ENCODE data around the gene SCARF2.
A peak's percentile ranks its signal among the peaks of the same experiment; 100 is the strongest.

Gene SCARF2

DNA sequence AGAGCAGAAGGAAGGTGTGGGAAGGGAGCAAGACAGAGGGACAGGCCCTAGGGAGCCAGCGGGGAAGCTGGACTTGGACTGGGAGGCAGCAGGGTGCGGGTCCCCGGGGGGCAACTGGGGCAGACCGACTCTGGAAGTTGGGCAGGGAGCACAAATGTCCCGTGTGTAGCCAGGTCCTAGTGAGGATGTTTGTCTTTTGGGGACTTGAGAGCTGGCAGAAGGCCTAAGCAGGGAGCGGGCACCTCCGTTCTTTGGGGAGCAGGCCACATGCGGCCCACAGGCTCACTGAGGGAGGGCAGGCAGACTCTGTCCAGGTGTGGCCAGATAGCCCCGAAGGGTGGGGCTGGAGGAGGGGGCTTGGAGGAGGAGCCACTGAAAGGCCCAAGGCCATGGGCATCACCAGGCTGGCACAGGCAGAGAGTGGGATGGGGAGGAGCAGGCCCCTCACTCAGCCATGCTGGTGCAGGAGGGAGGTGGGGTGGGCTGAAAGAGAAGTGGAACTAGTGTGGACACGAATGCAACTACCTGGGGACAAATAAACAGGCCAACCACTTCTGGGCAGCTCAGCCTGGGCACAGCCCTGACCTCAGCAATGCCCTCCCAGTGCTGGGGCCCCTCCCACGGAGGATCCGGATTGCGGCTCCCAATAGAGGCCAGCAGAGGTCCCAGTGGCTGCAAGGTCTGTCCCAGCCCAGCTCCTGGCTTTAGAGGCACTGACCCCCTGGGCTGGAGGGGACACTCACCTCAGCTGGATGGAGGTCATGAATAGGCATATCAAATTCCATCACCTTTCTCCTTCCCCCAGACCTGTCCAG lies 1.3 kb upstream of the SCARF2 start:
- DNase-seq, result no peak

DNA sequence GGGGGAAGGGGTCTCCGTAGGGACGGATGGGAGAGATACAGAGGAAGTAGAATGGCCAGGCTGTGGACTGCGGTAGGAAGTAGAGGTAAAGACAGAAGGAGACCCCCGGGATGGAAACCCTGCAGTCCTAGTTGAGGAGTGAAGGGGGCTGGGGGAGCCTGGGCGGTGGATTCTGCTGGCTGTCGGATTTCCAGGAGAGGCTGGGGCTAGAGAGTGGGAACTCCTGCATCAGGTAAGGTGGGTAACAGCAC lies 727 bp upstream of the SCARF2 start:
- no peak for DNase-seq

DNA sequence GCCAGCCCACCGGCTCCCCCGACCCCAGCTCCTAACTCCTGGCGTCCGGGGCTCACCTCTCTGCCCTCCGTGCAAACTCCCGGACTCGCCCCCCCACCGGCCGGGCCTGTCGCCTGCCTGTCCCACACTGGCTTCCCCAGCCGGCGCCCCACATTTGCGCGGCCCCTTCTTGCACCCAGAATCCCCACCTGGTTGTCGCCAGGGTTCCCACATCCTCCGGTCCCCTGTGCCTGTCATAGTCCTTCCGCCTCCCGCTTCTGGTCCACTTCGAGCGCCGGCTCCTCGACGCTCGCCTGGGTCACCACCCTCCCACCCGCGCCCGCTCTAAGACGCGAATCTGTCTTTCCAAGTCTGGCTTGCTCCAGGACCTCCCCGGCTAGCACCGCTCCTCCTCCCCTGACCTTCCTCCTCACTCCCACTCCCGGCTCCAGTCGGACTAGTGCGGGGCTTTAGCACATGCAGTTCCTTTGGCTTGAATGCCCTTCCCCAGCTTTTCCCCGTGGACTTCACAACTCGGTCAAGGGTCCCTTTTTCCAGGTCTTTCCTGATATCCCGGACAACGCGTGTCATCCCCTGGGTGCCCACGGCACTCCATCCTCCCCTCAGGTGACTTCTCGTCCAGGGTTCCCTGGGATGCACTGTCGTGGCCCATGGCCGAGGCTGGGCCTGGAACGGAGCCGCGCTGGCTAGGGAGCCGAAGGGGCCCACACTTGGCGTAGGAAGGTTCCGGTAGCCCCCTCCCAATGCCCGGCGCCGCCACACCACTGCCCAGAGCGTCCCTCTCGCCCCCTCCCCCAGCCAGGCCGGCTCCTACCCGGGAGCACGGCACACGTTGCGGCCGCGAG lies 635 bp downstream of the SCARF2 start:
- DNase-seq, result no peak

DNA sequence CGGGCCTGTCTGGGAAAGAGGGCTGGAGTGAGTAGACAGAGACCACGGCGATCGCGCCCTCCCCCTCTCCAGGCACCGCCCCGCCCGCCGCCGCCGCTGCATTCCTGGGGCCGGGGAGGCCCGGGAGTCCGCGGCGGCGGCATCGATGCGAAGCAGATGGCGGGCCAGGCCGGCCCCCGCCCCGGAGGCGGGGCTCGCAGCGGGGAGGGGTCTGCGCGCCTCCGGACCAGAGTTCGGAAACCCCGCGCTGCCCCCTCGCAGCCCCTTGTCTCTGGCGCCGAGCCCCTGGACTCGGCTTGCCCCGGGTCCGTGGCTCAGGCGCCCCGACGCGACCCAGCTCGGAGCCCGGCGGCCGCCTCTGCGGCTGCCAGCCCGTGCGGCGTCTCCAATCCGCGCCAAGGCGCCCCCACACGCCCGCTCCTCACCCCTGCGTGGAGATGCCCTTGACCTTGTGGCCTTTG lies 1.3 kb downstream of the SCARF2 start:
- no peak for DNase-seq

DNA sequence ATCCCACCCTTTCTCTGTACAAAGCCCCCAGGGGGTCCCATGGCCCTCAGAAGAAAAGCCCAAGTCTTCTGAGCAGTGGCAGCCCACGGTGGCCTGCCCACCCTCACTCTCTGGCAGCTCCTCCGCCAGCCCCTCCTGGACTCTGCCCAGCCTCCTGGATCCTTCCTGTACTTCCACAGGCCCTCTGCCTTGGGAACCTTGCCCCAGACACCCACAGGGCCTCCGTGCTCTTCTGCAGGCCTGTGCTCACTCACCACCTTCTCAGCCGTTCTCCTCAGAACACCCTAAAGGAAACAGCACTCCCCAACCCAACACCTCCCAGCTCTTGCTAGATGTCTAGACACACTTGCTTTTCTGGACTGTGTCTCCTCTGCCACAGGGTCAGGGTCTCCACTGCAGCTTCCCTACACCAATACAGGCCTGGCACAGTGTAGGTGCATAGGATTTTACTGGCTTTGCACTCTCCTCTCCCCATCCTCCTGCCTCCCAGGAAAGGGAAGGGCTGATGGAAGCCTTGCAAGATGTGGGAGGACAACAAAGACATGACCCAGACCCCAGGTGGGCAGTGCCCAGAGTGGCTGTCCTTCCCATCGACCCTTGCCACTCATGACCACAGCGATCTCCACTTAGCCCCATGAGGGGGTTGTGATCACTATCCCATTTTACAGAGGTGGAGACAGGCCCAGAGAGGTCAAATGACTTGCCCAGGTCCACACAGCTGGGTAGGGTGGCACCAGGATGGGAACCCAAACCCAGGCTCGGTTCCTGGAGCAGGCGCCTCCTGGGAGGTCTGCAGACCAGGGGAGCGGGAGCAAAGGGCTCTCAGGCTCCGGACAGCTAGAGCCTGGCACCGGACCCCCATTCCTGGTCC lies 2.0 kb downstream of the SCARF2 start:
- no peak for DNase-seq

DNA sequence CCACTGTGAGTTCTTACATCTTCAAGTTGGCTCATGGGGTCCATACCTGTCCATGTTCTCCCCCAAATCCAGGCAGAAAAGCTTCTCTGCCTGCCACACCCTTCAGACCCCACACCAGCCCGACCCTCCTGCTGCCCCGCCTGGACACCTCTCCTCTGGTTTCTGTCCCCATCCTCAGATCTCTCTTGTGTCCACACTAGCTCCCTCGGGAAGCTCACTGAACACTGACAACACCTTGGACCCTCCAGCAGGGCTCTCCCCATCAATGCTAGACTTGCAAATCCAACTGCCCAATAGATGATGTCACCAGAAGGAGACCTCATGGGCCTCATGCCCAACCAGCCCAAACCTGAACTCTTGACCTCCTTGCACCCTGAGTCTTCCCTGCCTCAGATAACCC lies 2.9 kb downstream of the SCARF2 start:
- no peak for DNase-seq

DNA sequence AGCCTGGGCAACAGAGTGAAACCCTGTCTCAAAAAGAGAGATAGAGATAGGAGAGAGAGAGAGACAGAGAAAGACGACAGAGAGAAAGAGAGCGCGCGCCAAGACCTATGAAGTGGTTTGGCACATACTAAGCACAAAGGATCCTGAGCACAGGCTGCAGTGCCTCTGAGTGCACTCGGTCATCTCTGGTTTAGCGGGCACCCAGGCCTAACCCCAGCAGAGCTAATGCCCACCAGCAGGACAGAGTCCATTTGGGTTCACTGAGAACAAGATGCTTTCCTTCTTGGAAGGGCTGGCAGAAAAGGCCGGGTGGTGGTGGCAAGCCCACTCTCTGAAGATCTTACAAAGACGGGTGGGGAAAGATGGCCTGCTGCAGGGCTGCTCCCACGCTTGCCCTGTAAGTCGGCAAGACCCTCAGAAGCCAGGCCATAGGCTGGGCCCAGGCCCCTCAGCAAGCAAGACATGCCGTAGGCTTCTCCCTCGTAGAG lies 3.3 kb downstream of the SCARF2 start:
- no peak for DNase-seq

DNA sequence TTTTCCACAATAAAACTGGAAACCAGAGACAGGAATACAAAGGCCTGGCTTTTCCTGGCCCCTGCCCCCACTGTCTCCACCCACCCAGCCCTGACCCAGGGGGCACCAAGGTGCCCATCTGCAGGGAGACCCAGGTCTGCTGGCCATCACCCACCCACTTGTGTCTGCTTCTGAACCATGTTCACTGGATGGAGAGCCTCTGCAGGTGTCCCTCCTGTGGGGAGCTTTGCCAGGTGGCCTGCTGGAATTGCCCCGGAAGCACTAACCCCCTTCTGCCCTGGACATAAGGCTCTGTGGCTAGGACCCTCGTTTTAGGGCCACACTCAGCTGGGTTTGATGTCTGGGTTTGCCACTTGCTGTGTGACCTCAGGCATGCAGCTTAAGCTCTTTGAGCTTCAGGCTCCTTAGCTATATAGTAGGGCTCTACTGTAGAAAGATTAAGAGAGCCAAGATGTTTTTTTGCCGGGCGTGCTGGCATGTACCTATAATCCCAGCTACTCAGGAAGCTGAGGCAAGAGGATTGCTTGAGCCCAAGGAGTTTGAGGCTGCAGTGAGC lies 3.9 kb downstream of the SCARF2 start:
- no peak for DNase-seq

DNA sequence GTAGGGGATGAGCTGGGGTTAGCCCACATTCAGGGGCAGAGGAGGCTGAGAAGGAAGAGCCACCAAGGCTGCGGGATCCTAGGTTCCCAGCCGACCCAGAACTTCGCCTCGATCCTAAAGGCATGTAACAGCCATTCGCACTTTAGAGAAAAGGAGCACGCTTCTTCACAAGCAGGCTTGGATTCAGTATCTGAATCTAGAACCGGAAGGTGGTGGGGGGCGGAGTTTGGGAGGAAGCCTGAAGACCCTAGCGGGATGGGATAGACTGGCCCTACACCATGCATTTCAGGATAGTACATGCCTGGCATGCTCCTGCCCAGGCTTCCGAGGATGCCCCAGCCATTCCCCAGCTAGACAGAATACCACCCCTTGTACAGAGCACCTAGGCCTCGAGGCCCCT lies 4.4 kb downstream of the SCARF2 start:
- DNase-seq, result no peak

DNA sequence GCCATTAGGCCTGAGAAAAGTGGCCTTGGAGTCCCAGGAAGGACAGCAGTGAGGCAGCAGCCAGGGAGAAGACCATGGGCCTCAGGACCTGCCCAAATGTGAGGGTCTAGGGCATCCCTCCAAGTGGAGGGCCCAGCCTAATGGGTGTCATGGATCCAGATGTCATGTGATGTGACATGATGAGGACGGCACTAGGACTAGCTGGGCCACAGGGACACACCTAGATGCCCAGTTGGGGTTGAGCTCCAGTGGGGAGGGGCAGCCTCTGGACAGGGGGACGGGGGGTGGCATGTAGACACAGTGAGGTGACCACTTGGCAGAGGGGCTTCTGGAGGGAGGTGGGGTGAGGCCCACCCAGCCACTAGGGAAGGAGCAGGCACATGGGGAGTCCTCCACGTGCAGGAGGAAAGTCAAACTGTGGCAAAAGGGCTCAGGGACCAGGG lies 5.4 kb downstream of the SCARF2 start:
- DNase-seq, result no peak

DNA sequence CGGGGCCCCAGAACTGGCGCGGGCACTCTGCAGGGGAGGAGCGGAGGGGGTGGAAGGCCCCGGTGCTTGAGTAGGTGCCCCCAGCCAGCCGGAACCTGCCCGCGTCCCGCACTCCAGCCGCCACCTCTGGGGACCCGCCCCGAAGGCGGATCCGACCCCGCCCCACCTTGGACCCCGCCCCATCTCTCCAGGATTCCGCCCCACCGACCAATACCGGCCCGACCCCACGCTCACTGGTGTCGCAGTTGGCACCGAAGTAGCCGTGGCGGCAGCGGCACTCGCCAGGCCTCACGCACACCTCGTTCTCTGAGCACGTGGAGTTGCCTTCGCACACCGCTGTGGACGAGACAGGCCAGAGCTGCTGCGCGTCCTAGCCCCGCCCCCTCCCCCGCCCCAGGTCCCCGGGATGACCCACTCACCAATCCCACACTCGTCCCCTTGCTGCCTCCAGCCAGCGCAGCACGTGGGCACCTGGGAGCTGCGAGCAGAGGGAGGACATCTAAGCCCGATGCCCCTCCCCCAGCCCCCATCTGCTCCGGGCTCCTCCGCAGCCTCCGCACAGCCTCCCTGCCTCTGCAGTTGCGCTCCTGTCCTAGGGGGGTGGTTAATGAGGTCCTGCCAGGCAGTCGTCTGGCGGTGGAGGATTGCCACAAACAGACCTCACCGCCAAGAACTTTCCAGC lies 6.0 kb downstream of the SCARF2 start:
- no peak for DNase-seq

DNA sequence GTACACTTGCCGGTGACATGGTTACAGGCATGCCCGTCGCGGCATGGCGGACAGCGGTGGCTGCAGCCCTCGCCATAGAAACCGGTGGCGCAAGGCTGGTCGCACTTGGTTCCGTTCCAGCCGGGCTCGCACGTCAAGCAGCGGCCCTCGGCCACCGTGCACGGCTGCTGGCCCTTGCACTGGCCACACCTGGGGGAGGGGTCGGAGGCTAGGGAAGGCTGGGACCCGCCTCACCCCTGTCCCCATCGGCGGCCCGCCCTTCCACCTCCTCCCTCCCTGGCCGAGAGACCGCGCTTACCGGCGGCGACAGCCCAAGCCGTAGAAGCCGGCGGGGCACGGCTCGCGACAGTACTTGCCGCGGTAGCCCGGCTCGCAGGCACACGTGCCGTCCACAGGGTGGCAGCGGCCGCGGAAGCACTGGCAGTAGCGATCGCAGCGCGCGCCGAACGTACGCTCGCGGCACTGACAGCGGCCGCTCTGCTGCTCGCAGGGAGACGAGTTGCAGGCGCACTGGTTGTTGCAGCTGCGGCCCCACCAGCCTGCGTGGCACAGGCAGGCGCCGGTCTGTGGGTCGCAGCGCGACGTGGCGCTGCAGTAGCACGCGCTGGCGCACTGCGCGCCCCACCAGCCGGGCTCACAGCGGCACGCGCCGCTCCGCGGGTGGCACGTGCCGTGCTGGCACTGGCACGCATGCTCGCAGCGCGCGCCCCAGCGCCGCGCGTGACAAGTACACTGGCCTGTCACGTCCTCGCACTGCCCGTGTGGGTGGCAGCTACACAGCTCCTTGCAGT lies 6.7 kb downstream of the SCARF2 start:
- DNase-seq, result peak; percentile 67

DNA sequence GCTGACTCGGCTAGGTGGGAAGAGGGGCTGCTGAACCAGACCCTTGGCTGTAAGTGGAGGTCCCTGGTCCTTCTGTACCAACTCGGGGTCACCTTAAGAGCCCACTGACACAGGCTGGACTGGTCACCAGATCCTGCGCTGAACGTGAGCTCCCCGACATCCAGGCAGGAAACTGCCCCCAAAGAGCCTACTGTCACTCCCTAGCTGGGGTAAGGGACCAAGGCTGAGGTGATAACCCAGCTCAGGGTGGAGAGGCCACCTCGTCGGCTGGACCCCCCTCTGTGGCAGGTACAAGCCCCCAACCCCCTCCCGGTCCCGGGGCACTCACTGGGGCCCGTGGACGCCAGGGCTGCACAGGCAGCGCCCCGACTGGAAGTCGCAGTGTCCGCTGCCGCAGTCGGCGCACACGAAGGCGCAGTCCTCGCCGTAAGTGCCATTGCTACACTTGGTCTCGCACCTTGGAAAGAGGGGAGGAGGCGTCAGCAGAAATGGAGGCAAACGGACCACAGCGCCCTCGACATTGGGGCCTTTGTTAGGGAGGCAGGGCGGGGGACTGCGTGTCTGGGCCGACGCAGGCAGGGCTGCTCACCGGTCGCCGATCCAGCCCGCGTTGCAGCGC lies 7.4 kb downstream of the SCARF2 start:
- DNase-seq, result no peak

DNA sequence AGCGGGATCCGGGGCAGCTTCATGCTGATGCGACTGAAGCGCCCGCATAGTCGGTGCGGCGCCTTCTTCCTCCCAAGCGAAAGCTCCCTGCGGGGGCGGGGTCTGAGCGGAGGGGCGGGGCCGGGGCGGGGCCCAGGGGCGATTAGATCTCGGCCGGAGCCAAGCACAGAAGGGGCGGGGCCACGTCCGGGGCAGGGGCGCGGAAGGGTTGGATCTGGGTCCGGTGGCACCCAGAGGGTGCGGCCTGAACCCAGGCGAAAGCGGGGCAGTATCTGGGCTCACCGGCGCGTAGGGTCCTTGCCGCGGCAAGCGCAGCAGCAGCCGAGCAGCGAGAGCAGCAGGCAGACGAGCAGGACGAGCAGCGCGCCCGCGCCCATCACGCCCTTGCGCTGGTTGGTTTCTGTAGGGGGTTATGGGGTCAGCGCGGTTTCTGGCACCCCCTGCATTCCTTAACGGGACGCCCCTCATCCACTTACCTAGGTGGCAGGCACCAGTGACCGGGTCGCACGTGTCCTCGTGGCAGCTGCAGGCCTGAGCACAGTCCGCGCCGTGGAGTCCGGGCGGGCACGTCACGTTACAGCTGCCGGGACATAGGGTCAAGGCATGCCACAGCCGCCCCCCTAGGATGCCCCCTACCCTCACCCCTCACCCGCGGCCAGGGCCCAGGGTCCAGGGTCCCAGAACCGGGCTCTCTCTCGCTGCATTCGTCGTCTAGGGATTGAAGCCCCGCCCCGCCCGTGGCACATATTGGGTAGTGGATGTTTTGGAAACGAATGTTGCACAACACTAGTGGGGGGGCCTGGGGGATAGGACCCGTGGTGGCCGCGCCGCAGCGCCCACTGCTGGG lies 8.1 kb downstream of the SCARF2 start:
- DNase-seq, result peak; percentile 85

DNA sequence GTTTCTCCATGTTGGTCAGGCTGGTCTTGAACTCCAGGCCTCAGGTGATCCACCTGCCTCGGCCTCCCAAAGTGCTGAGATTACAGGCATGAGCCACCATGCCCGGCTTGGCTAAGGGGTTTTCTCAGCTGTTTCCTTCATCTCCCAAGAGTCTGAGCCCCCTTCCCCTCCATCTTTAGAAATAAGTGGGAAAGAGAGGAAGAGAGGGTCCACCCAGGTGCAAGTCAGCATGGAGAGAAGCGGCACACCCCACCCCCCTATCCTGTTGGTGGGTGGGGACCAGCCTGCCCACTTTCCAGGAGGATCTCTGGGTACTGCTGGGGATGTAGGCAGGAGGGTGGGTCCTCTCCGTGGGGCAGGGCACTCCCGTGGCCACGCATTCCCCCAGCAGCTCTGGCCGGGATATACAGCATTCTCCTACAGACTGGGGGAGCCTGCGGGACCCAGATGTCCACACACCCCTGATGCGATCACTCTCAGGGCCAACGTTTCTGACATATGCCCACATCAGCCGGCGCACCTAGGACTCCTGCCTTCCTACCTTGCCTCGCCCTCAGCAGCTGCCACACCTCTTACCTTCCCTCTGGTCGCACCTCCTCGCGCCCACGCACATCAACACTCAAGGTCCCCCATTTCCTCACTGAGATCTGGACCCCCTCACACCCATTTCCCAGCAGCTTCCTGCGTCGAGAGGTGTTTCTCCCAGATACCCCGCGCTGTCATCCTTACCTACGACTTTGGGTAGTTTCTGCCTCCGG lies 8.9 kb downstream of the SCARF2 start:
- DNase-seq, result no peak

DNA sequence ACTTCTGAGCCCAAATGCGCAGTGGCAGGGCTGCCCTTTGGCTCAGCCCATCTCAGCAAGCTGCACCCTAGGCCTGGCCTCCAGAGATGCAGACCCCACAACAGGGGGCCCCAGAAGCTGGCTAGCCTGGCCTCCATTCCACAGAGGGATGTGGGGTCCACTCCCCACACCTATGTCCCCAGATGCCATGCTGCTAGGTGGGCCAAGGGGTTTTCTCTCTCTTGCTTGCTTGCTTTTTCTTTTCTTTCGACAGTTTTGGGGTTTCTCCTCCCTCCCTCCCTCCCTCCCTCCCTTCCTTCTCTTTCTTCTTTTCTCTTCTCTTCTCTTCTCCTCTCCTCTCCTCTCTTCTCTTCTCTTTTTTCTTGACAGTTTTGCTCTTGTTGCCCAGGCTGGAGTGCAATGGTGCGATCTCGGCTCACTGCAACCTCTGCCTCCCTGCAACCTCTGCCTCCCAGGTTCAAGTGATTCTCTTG lies 9.6 kb downstream of the SCARF2 start:
- no peak for DNase-seq

DNA sequence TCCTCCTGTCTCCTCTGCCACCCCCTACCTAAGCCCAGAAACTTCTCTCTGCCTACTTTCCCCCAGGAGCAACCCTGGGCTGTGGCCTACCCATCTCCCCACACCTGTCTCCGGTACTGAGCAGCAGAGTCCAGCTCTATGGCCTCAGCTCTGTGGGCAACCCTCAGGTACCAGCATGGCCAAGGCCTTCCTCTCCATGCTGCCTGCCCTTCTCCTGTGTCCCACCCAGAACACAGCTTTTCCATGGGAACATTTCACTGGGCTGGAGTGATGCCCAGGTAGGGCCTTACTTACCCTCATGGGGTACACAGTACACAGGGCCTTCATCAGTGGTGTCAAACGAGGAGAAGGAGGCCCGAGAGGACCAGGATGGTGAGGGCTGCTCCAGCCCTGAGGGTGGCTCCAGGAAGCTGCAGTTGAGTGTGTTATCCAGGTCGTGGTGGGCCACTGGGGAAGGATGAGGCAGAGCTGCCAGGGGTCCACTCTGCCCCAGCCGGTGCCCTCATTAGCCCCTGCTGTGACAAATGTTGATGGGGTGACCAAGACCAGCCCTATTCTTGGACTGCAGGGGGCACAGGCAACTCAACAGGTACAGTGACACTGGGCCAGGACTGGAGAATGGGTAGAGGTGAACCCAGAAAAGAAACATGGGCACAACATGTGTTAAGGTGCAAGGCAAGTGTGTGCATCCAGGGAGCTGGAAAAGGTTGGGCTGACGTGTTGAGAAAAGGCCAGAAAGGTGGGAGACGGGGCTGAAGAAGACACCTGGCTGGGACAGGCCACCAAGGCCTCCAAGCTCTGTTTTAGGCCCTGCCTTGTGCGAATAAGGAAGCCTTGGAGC lies 10.3 kb downstream of the SCARF2 start:
- no peak for DNase-seq

DNA sequence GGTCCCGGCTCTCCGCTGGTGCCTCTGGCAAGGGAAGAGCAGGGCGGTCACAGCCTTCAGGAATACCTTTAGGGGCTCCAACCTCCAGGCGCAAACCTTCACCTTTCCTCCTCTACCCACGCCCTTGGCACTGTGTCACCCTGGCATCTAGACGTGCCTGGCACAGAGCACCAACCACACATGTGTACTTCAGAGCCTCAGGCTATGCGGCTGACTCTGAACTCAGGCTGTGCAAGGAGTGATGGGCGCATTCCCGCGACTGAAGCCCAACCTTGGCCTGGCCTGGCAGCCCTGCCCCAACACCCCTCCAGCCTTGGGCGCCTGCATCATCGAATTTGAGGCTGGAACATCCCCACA lies 11.4 kb downstream of the SCARF2 start:
- no peak for DNase-seq

Measured in stimulated activated CD8-positive, alpha-beta memory T cell treated with anti-CD3 and anti-CD28 coated beads, Interleukin-4, amount 100 ng/mL, for 48 hours (primary cell).